GM12865 (cell line): ENCODE measurements around the gene SLC25A21.
"Not testable (repeated sequence)": the region's sequence is repeated elsewhere in the genome, so short reads cannot be mapped to it uniquely, and the experiment has no call there.

Source experiments
- DNase-seq: peaks from one replicate; pipeline ENCODE4 v3.0.0; 2010; ENCODE audit warnings: low read depth
- H3K4me3 ChIP-seq: 2 replicates; pipeline ENCODE4 v1.5.1; 2011; ENCODE audit warnings: mild to moderate bottlenecking, low read depth, low read length, control low read depth
- TF ChIP-seq, protein P1 (sequence below): IDR thresholded peaks from 2 replicates; pipeline ENCODE4 v1.5.1; 2011; ENCODE audit warnings: low read length, control low read depth, low read depth, inconsistent platforms; ENCODE audit not compliant: insufficient read depth; ENCODE audit errors: missing control alignments

SLC25A21 gene

DNA sequence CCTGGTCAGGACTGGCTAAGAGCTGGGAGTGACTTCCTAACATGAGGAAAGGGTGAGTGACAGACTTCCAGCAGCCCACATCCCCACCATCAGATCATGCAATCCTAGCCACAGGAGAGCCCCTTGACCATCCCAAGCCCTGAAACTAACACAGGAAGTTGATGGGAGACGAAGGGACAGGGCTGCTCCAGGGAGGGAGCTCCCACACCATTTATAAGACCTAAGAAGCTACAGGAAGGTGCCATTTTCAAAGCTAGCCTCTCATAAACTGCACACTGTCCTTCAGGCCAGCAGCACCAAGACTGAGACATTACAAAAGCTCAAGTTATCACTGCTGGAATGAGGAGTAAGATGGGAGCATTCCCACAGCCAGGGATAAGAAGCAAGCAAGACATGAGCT is 19.4 kb downstream of the SLC25A21 start:
- no peak overlapping the region for H3K4me3 ChIP-seq
- DNase-seq = no peak
- TF ChIP-seq, protein P1, sequence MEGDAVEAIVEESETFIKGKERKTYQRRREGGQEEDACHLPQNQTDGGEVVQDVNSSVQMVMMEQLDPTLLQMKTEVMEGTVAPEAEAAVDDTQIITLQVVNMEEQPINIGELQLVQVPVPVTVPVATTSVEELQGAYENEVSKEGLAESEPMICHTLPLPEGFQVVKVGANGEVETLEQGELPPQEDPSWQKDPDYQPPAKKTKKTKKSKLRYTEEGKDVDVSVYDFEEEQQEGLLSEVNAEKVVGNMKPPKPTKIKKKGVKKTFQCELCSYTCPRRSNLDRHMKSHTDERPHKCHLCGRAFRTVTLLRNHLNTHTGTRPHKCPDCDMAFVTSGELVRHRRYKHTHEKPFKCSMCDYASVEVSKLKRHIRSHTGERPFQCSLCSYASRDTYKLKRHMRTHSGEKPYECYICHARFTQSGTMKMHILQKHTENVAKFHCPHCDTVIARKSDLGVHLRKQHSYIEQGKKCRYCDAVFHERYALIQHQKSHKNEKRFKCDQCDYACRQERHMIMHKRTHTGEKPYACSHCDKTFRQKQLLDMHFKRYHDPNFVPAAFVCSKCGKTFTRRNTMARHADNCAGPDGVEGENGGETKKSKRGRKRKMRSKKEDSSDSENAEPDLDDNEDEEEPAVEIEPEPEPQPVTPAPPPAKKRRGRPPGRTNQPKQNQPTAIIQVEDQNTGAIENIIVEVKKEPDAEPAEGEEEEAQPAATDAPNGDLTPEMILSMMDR = no peak

GRCh38 chr14:37150414-37150813 is 22.0 kb downstream of the SLC25A21 start:
- H3K4me3 ChIP-seq = no peak overlapping the region
- DNase-seq = peak; percentile 9

DNA sequence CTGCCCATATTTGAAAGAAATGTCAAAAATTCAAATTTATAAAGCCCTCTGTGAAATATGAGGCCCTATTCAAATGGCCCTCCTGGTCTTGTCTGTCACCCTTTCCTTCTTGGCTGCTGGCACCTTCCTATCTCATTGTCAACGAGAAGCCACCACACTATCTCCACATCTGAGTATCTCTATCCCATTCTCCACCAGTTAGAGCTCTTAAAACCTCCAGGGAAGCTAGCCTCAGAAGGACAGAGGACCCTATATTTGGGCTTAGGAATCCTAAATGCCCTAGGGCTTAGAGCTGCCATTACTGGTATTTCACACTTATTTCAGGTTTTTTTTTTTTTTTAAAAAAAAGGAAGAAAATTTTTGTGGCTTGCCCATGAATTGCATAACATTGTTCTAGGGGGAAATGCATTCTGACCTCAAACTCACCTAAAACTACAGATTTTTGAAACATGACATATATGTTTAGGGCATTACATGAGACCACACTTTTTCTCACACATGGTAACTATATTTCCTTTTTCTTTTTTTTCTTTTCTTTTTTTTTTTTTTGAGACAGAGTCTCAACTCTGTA is 25.0 kb downstream of the SLC25A21 start:
- no peak for DNase-seq
- TF ChIP-seq, protein P1 = no peak

More at GRCh38 chr14:37150414-37150813, 22.0 kb downstream of the SLC25A21 start:
- TF ChIP-seq, protein P1 = peak; percentile 45

GRCh38 chr14:37146438-37146837 is 26.0 kb downstream of the SLC25A21 start:
- not testable (repeated sequence) for H3K4me3 ChIP-seq, DNase-seq

More for the DNA sequence above, 25.0 kb downstream of the SLC25A21 start:
- H3K4me3 ChIP-seq = no peak overlapping the region

DNA sequence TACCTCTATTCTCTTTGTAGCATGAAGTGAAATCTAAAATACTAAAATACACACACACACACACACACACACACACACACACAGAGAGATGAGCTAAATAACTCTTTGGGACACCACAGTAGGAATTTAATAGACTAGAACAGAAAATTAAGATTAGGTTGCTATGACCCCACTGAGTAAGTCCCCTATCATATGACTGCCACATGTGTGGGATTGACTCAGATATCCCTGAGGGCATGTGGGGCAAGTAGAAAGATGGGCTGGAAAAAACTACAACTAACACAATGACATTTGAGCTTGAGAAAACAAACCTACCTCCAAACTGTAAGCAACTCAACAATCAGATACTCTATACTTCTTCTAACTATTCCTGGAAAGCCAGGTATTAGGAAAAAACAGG is 27.0 kb downstream of the SLC25A21 start:
- DNase-seq = no peak
- TF ChIP-seq, protein P1 = no peak
- no peak overlapping the region for H3K4me3 ChIP-seq

- H3K4me3 ChIP-seq = no peak overlapping the region
- DNase-seq = no peak
- TF ChIP-seq, protein P1 = no peak
Observed at GRCh38 chr14:37144729-37145363, 27.6 kb downstream of the SLC25A21 start.

GRCh38 chr14:37143475-37143874 is 28.9 kb downstream of the SLC25A21 start:
- TF ChIP-seq, protein P1 = no peak
- no peak for DNase-seq
- H3K4me3 ChIP-seq = no peak overlapping the region
